ENCODE measurements around the gene PLIN1.

The PLIN1 gene

DNA sequence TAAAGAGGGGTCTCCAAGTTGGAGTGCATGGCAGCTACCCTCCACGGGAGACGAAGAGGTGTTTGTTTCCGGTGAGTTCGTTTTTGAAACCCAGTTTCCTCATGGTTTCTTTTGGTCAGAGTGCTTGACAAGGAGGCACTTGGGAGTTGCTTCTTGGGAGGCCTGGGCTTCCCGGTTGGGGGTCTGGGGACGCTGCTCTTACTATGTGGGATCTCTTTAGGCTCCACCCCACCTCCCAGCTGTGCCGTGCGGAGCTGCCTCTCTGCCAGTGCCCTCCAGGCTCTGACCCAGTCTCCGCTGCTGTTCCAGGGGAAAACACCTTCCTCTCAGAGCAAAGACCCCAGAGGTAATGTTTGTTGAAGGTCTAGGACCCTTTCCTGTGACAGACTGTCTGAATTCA is 53.5 kb downstream of the PLIN1 start:
- DNase-seq, result no peak

GRCh38 chr15:89623165-89623564 is 56.0 kb downstream of the PLIN1 start:
- DNase-seq, result no peak

- no peak for DNase-seq
Measured at GRCh38 chr15:89621547-89621946, 57.6 kb downstream of the PLIN1 start.

GRCh38 chr15:89616228-89616627 is 62.9 kb downstream of the PLIN1 start:
- no peak for DNase-seq

DNA sequence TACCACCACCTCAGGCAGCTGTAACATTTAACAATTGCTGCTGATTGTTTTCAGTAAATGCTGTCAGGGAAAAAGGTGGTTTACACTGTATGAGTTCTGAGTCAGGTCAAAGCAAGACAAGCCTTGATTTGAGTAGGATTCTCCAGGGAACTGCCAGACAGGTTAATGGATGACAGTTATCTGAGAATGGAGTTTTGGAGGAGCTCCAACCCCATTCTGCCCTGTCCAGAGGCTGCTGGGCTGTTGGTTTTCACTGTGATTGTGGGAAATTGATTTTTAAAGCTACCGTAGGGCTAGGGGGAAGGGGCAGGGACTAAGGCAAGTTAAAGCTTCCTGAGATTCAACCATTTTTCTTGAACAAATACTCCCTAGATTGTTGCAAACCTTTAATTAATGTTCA is 64.0 kb downstream of the PLIN1 start:
- no peak for DNase-seq

All from NCI-H510A (cell line).